Fibroblast of skin of abdomen (primary cell): ENCODE results near the gene TCF7.
A peak's percentile ranks its signal among the peaks of the same experiment; 100 is the strongest.

ENCODE experiments used
- DNase-seq: peaks from one replicate; pipeline ENCODE4 v3.0.0-alpha.2; 2013

TCF7 gene

GRCh38 chr5:134091626-134092121 is 22.8 kb upstream of the TCF7 start:
- no peak for DNase-seq

GRCh38 chr5:134092875-134093274 is 21.6 kb upstream of the TCF7 start:
- DNase-seq = no peak

- DNase-seq = no peak
Observed at GRCh38 chr5:134093351-134093750, 21.1 kb upstream of the TCF7 start.

- DNase-seq = no peak
Observed at GRCh38 chr5:134095293-134095692, 19.2 kb upstream of the TCF7 start.

- DNase-seq = no peak
Observed at GRCh38 chr5:134095887-134096589, 18.4 kb upstream of the TCF7 start.

- no peak for DNase-seq
Observed at GRCh38 chr5:134097211-134097749, 17.2 kb upstream of the TCF7 start.

GRCh38 chr5:134098690-134099089 is 15.8 kb upstream of the TCF7 start:
- no peak for DNase-seq

- no peak for DNase-seq
Observed at GRCh38 chr5:134099288-134099872, 15.1 kb upstream of the TCF7 start.

GRCh38 chr5:134099939-134100282 is 14.6 kb upstream of the TCF7 start:
- no peak for DNase-seq

- peak; percentile 57 for DNase-seq
Observed at GRCh38 chr5:134100283-134101091, 14.0 kb upstream of the TCF7 start.

- DNase-seq = peak; percentile 26
Observed at GRCh38 chr5:134101686-134102439, 12.6 kb upstream of the TCF7 start.

- DNase-seq = no peak
Observed at GRCh38 chr5:134103397-134103796, 11.1 kb upstream of the TCF7 start.

GRCh38 chr5:134103998-134104654 is 10.4 kb upstream of the TCF7 start:
- DNase-seq = no peak

GRCh38 chr5:134106991-134107701 is 7.3 kb upstream of the TCF7 start:
- no peak for DNase-seq

- DNase-seq = no peak
Observed at GRCh38 chr5:134107779-134108178, 6.7 kb upstream of the TCF7 start.

- DNase-seq = no peak
Observed at GRCh38 chr5:134110382-134110781, 4.1 kb upstream of the TCF7 start.

- DNase-seq = peak; percentile 28
Observed at GRCh38 chr5:134111741-134112647, 2.5 kb upstream of the TCF7 start.

- no peak for DNase-seq
Observed at GRCh38 chr5:134112726-134113362, 1.6 kb upstream of the TCF7 start.

GRCh38 chr5:134113363-134113889 is 1.1 kb upstream of the TCF7 start:
- no peak for DNase-seq
